HG02798 (cell line): Measurements from ENCODE around the gene SIPA1L3.

ENCODE experiments used
- ATAC-seq: cut with Tn5 transposase; IDR thresholded peaks from one replicate; pipeline ENCODE4 v1.9.1; 2021; ENCODE audit warnings: mild to moderate bottlenecking; ENCODE audit not compliant: unreplicated experiment, poor library complexity

SIPA1L3 gene

GRCh38 chr19:38245826-38246498 is 339.0 kb downstream of the SIPA1L3 start:
- no peak for ATAC-seq

GRCh38 chr19:38247126-38247525 is 340.1 kb downstream of the SIPA1L3 start:
- no peak for ATAC-seq

- ATAC-seq: no peak
Measured at GRCh38 chr19:38247734-38248268, 340.8 kb downstream of the SIPA1L3 start.

GRCh38 chr19:38248421-38248820 is 341.4 kb downstream of the SIPA1L3 start:
- ATAC-seq: no peak

DNA sequence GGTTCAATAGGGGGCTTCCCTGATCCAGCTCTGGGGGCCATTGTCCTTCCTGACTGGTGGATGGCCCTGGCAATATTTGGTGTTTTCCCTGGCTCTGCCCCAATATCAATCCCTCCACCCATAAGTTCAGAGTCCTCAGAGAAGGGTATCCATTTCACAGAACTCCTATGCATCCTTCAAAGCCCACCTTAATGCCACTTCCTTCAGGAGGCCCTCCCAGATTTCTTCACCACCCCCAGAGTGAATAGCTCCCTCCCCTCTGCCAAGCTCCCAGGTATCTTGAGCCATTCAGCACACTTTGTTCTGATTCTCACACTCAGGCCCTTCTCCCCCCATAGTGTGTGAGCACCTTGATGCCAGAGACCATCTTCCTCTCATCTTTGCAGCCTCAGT is 343.4 kb downstream of the SIPA1L3 start:
- ATAC-seq: no peak

DNA sequence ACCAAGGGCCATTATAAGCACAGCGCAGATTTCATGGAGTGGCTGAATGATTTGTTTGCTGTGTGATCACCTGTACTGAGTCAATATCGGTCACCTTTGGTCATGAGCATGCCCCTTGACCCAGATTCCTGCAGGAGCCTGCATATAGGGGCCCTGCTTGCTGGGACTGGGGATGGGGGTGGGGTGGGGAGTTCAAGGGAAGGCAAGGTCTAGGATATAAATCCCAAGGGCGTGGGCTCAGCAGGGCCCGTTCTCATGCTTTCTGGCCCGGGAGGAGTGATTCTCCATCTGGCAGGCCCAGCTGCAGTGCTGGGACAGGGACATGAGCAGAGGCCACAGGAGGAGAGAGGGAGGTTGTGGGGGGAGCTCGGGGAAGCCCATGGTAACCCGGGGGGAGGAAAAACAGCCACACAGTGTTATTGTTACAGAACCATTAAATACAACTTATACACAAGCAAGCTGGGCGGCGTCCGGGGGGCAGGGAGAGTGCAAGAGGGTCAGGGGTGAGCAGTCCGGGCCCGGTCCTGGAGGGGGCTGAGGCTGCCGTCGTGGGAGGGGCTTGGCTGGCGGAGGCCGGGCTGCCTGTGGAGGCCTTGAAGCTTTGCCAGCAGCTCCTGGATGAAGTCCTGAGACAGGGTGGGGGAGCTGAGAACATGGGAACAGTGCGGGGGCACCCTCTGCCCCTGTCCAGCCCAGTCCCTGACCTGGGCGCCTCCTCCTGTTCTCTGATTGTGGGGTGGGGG is 344.0 kb downstream of the SIPA1L3 start:
- ATAC-seq: no peak

- no peak for ATAC-seq
Measured at GRCh38 chr19:38251564-38252051, 344.6 kb downstream of the SIPA1L3 start.

- no peak for ATAC-seq
Measured at GRCh38 chr19:38252385-38252784, 345.4 kb downstream of the SIPA1L3 start.

DNA sequence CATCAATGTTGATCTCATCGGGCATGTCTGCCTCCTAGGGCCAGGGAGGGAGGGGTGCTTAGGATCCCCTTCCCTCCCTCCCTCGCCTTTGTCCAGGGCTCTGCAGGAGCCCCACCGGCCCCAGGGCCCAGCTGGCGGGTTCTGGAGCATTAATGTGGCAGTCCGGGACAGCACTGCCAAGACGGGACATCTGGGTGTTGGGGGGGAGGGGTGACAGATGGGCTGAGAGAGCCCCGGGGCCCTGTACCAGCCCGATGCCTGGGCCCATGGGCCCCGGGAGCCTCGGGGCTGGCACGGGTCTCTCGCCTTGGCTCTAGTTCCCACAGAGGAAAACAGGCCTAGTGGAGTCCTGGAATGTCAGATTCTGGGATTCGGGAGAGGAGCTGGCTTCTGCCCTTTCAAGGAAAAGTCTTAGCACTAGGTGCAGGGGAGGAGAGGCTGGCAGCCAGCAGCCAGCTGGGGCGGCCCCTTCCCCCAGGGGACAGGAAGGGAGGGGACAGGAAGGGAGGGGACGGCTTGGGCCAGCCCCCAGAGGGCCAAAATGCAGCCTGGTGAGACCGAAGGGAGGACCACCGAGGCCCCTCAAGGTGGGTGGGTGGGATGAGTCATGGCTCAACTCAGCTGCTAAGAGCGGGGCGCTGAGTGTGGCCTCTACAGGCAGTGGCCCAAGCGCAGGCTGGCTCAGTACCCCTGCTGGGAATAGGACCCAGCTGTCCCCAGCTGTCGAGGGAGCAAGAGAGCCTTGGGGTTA is 346.1 kb downstream of the SIPA1L3 start:
- no peak for ATAC-seq

- ATAC-seq: no peak
Measured at GRCh38 chr19:38253788-38254187, 346.8 kb downstream of the SIPA1L3 start.

- no peak for ATAC-seq
Measured at GRCh38 chr19:38255383-38256014, 348.5 kb downstream of the SIPA1L3 start.
